GM06990 (cell line): ENCODE results near the gene CCNL2.

Source experiments
- DNase-seq: peaks from one replicate; pipeline ENCODE4 v3.0.0-alpha.2; 2011; ENCODE audit not compliant: insufficient read length; ENCODE audit errors: extremely low read depth
- H3K27me3 ChIP-seq: replicated peaks from 2 replicates; pipeline ENCODE4 v1.6.0; 2011; ENCODE audit warnings: low read length; ENCODE audit not compliant: control insufficient read depth, insufficient read depth
- H3K36me3 ChIP-seq: 2 replicates; pipeline ENCODE4 v1.5.1; 2011; ENCODE audit warnings: low read length; ENCODE audit not compliant: control insufficient read depth, insufficient read depth
- H3K4me3 ChIP-seq: replicated peaks from 2 replicates; pipeline ENCODE4 v1.5.1; 2011; ENCODE audit warnings: low read depth, mild to moderate bottlenecking, control low read depth, low read length
- TF ChIP-seq, protein P1 (sequence below): IDR thresholded peaks from 2 replicates; pipeline ENCODE4 v1.5.1; 2011; ENCODE audit warnings: low read length, control low read depth, mild to moderate bottlenecking, inconsistent platforms; ENCODE audit not compliant: insufficient read depth, poor library complexity, severe bottlenecking

CCNL2 gene

DNA sequence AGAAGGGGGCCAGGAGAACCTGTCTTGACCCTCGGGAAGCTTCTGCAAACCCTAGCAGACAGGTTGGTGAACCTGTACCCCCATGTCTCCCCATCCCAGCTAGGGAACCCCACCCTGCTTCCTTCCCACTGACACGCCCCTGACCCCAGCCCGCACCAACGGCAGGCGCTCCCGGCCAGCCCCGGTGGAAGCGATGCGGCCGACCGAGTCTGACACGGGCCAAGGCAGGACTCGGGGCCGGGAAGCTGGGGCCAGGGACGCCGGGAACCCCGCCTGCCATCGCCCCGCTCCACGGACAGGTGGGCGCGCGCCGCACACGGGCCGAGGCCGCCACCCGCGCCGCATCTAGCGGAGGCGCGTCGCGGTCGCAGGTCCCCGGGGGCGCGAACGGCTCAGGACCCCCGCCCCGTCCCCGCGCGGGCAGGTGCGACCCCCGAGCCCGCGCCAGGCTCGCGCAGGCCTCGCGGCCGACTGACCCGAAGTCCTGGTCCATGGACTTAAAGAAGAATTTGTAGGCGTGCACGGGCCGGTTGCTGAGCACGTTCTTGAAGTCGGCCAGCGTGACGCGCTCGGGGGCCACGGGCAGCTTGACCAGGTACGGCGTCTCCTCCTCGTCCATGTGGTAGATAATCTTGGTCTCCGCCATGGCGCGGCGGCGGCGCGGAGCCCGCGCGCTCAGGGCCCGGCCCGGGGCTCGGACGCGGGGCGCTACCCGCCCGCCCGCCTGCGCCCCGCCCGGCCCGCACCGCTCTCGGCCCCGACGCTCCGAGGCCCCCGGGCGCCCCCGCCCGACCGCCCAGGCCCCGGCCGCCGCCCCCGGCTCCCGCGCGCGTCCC, 50.5 kb downstream of the CCNL2 start:
- Histone ChIP-seq H3K4me3 (peak overlapping the region; percentile 75), H3K36me3 (no peaks in the 10 kb centered on the region), H3K27me3 (no peaks in the 10 kb centered on the region; the same call in 1 of the 2 replicates)
- TF ChIP-seq, protein P1, sequence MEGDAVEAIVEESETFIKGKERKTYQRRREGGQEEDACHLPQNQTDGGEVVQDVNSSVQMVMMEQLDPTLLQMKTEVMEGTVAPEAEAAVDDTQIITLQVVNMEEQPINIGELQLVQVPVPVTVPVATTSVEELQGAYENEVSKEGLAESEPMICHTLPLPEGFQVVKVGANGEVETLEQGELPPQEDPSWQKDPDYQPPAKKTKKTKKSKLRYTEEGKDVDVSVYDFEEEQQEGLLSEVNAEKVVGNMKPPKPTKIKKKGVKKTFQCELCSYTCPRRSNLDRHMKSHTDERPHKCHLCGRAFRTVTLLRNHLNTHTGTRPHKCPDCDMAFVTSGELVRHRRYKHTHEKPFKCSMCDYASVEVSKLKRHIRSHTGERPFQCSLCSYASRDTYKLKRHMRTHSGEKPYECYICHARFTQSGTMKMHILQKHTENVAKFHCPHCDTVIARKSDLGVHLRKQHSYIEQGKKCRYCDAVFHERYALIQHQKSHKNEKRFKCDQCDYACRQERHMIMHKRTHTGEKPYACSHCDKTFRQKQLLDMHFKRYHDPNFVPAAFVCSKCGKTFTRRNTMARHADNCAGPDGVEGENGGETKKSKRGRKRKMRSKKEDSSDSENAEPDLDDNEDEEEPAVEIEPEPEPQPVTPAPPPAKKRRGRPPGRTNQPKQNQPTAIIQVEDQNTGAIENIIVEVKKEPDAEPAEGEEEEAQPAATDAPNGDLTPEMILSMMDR: no peak
- DNase-seq: no peak

DNA sequence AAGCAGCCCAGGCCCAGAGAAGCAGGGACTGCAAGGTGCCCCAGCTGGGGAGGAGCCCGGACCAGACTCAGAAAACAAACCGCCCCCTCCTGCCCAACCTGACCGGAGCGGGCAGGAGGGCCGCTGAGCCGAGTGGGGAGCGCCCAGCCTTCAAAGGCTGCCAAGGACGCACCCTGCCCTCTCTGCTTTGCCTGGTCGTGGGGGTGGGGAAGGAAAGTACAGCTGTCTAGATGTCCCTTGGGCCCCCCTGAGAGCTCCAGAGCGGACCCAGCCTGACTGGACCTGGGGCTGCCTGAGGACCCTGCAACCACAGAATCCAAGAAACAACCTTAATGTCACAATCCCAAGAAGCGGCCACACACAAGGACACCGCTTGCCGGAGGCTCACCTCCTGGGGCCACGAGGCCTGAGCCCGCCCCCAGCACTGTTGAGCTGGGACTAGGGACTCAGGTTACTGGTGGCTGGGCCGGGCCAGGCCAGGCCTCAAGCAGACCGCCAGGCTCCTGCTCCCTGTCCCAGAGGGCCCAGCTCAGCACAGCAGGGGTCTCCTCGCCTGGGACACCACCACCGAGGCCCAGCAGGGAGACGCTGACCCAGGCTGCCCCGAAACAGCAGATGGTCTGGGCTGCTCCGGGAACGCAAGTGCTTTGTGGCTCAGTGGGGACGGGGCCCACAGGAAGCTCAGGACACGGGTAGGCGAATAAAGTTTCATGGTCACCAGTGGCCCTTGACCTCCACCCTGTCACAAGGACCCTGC, 51.3 kb downstream of the CCNL2 start:
- TF ChIP-seq, protein P1: no peak
- H3K4me3 ChIP-seq: peak overlapping the region; percentile 75
- H3K27me3 ChIP-seq: no peaks in the 10 kb centered on the region
- H3K36me3 ChIP-seq: no peaks in the 10 kb centered on the region
- DNase-seq: no peak

DNA sequence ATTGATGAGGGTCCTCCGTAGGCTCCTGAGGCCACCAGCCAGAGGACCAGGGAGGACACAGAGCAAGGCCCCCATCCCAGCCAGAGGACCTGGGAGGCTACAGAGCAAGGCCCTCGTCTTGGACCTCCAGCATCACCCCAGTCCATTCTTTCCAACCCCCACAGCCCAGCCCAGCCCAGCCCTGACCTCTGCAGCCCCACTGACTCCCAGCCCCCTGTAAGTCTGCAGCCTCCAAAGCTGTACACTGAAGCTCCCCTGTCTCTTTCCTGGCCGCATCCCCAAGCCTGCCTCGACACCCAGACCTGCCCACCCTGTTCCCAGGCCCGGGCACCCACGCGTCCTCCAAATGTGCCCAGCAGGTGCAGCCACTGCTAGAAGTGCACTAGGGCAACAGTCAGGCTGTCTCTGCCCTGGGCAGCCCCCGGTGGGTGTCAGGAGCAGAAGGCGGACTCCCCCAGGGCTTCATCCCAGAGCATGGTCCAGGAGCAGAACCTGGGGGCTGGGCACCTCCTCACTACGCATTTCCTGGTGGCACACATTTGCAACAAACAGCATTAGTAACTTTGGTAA, 52.0 kb downstream of the CCNL2 start:
- H3K36me3 ChIP-seq: no peaks in the 10 kb centered on the region

DNA sequence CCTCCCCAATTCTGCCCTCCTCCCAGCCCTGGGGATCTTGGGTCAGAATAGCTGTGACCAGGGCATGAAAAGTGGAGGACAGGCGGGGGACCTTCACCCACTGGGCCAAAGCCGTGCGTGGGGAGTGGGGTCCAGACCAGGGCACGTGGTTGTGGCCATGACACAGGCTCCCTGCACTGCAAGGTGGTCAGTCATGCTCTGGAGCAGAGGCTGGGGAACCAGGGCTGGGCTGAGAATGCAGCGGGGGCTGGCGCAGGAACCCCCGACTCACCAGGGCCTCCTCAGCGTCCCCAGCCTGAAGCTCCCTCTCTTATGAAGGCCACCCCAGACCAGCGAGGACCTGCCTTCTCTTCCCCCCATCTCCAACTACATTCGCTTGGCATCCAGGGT, 52.6 kb downstream of the CCNL2 start:
- Histone ChIP-seq H3K27me3 (no peaks in the 10 kb centered on the region), H3K4me3 (no peak overlapping the region), H3K36me3 (no peaks in the 10 kb centered on the region; the same call in 1 of the 2 replicates)
- no peak for DNase-seq
- TF ChIP-seq, protein P1: no peak

More for the DNA sequence above, 52.0 kb downstream of the CCNL2 start:
- H3K27me3 ChIP-seq: no peaks in the 10 kb centered on the region
- DNase-seq: no peak
- TF ChIP-seq, protein P1: no peak
- no peak overlapping the region for H3K4me3 ChIP-seq

DNA sequence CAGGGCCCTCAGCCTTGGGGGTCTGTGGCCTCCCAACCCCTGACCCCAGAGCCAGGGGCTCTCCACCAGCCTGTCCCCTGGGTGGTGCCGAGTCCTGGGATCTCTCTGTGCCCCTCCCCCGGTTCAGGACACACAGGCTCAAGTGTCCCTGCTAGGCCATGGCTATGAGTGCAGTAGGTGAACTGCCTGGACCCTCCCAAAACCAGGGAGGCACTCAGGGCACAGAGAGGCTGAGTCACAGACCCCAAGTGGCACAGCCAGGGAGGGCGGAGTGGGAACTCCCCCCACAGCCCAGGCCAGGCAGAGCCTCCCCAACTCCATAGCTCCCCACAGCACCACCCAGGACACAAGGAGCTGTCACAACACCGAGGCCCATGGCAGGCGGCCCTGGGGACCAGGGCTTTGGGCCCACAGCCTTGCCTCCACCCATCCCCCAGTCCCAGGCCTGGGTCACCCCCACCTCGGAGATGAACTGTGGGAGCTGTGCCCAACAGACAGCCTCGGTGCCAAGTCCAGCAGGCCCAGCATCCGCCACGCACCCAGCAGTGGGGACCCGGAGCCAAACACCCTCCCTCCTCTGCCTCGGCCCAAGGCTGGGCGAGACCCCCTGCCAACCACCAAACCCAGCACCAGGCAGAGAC, 53.2 kb downstream of the CCNL2 start:
- H3K36me3 ChIP-seq: peaks cover 3% of the 10 kb centered on the region; the same call in 1 of the 2 replicates
- H3K4me3 ChIP-seq: no peak overlapping the region
- no peak for DNase-seq
- no peaks in the 10 kb centered on the region for H3K27me3 ChIP-seq
- TF ChIP-seq, protein P1: no peak
